H1 (cell line): Measurements from ENCODE around the gene ARHGAP42. TPM values are rescaled to one million over a fixed set of nuclear protein-coding genes. Genes with fewer than 3 reads are reported as not detected.

Experiments
- CTCF ChIA-PET: fragments of 300-600 bp; sonication (Branson Sonifier 250); formaldehyde crosslinking; loops from one replicate; lab custom pipeline; 2021; ENCODE audit not compliant: partially characterized antibody; lab: Charles Lee
- POLR2A ChIA-PET: fragments of 300-600 bp; sonication (Branson Sonifier 250); formaldehyde crosslinking; loops from one replicate; lab custom pipeline; 2021; ENCODE audit warnings: inconsistent platforms; ENCODE audit not compliant: partially characterized antibody; lab: Charles Lee
- DNase-seq, 2 experiments: peaks; one replicate each; pipeline versions ENCODE4 v3.0.0 to v3.0.0-alpha.2; 2010 to 2022; ENCODE audit warnings: low spot score in 2 of 2, low read depth in 1 of 2, mixed read lengths in 1 of 2
- FAIRE-seq: peaks from 2 replicates; lab custom pipeline; 2011; peaks lifted over from hg19 to GRCh38; lab: Jason Lieb, UNC
- H2AFZ ChIP-seq: 2 replicates; pipeline ENCODE4 v1.8.1; 2012; ENCODE audit warnings: low read length, inconsistent platforms
- H2AK5ac ChIP-seq: 2 replicates; pipeline ENCODE4 v1.6.1; 2013; ENCODE audit warnings: low read depth, low read length
- H2BK120ac ChIP-seq: replicated peaks from 2 replicates; pipeline ENCODE3; 2013; ENCODE audit warnings: low read depth, low read length, inconsistent platforms
- H2BK12ac ChIP-seq: 2 replicates; pipeline ENCODE4 v1.6.1; 2013; ENCODE audit warnings: low read depth, low read length
- H2BK15ac ChIP-seq: 2 replicates; pipeline ENCODE4 v1.6.1; 2013; ENCODE audit warnings: low read length
- H2BK20ac ChIP-seq: 2 replicates; pipeline ENCODE4 v1.6.1; 2013; ENCODE audit warnings: low read length
- H2BK5ac ChIP-seq: 2 replicates; pipeline ENCODE4 v1.6.1; 2013; ENCODE audit warnings: low read depth, low read length
- H3K14ac ChIP-seq: 2 replicates; pipeline ENCODE4 v1.6.1; 2013; ENCODE audit warnings: inconsistent platforms; ENCODE audit not compliant: insufficient read length
- H3K18ac ChIP-seq: 2 replicates; pipeline ENCODE4 v1.6.1; 2013; ENCODE audit warnings: low read length; ENCODE audit errors: extremely low read depth
- H3K23ac ChIP-seq: 2 replicates; pipeline ENCODE4 v1.6.1; 2013; ENCODE audit warnings: inconsistent platforms; ENCODE audit not compliant: insufficient read length
- H3K23me2 ChIP-seq: 2 replicates; pipeline ENCODE4 v1.6.1; 2013; ENCODE audit warnings: low read depth, low read length
- H3K27ac ChIP-seq: 2 replicates; pipeline ENCODE4 v1.6.1; 2011; ENCODE audit warnings: low read depth, low read length, inconsistent platforms
- H3K27me3 ChIP-seq, 4 experiments: replicated peaks in 1 of 4; 1 replicate in 1 of 4; 2 replicates in 3 of 4; pipeline versions ENCODE4 v1.6.1 to v1.8.1; 2011 to 2013; ENCODE audit warnings: low read length in 3 of 4, mild to moderate bottlenecking in 3 of 4, inconsistent platforms in 2 of 4, mixed read lengths in 2 of 4, moderate library complexity in 1 of 4; ENCODE audit not compliant: control insufficient read depth in 3 of 4, insufficient read depth in 3 of 4; ENCODE audit errors: extremely low read depth in 1 of 4
- H3K36me3 ChIP-seq, 4 experiments: 2 replicates each; pipeline versions ENCODE4 v1.6.1 to v1.8.1; 2011 to 2013; ENCODE audit warnings: mild to moderate bottlenecking in 4 of 4, low read length in 3 of 4, moderate library complexity in 2 of 4, control low read depth in 1 of 4, inconsistent platforms in 1 of 4; ENCODE audit not compliant: insufficient read depth in 4 of 4, control insufficient read depth in 2 of 4
- H3K4ac ChIP-seq: replicated peaks from 2 replicates; pipeline ENCODE3; 2013; ENCODE audit warnings: low read length, low read depth, mixed read lengths, inconsistent platforms; ENCODE audit not compliant: insufficient read length
- H3K4me1 ChIP-seq, 4 experiments: replicated peaks in 1 of 4; 1 replicate in 1 of 4; 2 replicates in 3 of 4; pipeline versions ENCODE4 v1.6.1 to v1.8.1; 2011 to 2013; ENCODE audit warnings: low read length in 3 of 4, inconsistent platforms in 2 of 4, mixed read lengths in 1 of 4; ENCODE audit not compliant: insufficient read depth in 4 of 4, control insufficient read depth in 3 of 4
- H3K4me2 ChIP-seq, 2 experiments: 2 replicates each; pipeline versions ENCODE4 v1.6.1 to v1.8.1; 2011 to 2013; ENCODE audit warnings: low read depth in 2 of 2, low read length in 2 of 2, control low read depth in 1 of 2, inconsistent platforms in 1 of 2, mild to moderate bottlenecking in 1 of 2; ENCODE audit not compliant: insufficient read depth in 1 of 2
- H3K4me3 ChIP-seq, 4 experiments: fragments of 200-600, 300-600 bp in 1 of 4; sonication (generic), shearing (Covaris generic), sonication (Bioruptor Twin) in 1 of 4; 2 replicates each; pipeline versions ENCODE4 v1.5.1 to v1.8.1; 2011 to 2016; ENCODE audit warnings: low read length in 4 of 4, low read depth in 3 of 4, control low read depth in 2 of 4, inconsistent platforms in 2 of 4, mild to moderate bottlenecking in 2 of 4, mixed read lengths in 1 of 4, moderate library complexity in 1 of 4; ENCODE audit not compliant: insufficient read depth in 2 of 4; ENCODE audit errors: extremely low read depth in 1 of 4
- H3K56ac ChIP-seq: replicated peaks from 2 replicates; pipeline ENCODE3; 2013; ENCODE audit warnings: low read depth, mild to moderate bottlenecking, mixed read lengths, low read length, inconsistent platforms; ENCODE audit not compliant: insufficient read length
- H3K79me1 ChIP-seq: 2 replicates; pipeline ENCODE4 v1.6.1; 2013; ENCODE audit warnings: low read depth, low read length, control low read depth
- H3K79me2 ChIP-seq, 2 experiments: 2 replicates each; pipeline versions ENCODE4 v1.6.1 to v1.8.1; 2012 to 2013; ENCODE audit warnings: low read length in 2 of 2, mild to moderate bottlenecking in 2 of 2, inconsistent platforms in 1 of 2; ENCODE audit not compliant: insufficient read depth in 2 of 2, control insufficient read depth in 1 of 2
- H3K9ac ChIP-seq, 4 experiments: replicated peaks in 1 of 4; 1 replicate in 1 of 4; 2 replicates in 3 of 4; pipeline versions ENCODE4 v1.6.1 to v1.8.1; 2011 to 2013; ENCODE audit warnings: low read depth in 3 of 4, low read length in 3 of 4, control low read depth in 2 of 4, mild to moderate bottlenecking in 2 of 4, moderate library complexity in 2 of 4, inconsistent platforms in 1 of 4; ENCODE audit errors: extremely low read depth in 1 of 4
- H3K9me3 ChIP-seq, 2 experiments: 2 replicates each; pipeline versions ENCODE4 v1.6.1 to v1.8.1; 2012 to 2013; ENCODE audit warnings: mild to moderate bottlenecking in 2 of 2, moderate library complexity in 2 of 2, control low read depth in 1 of 2, inconsistent platforms in 1 of 2, low read depth in 1 of 2, low read length in 1 of 2, mixed read lengths in 1 of 2; ENCODE audit not compliant: insufficient read depth in 2 of 2
- H4K20me1 ChIP-seq, 2 experiments: replicated peaks in 1 of 2; 2 replicates each; pipeline versions ENCODE3 to v1.8.1; 2011 to 2013; ENCODE audit warnings: inconsistent platforms in 2 of 2, low read length in 2 of 2, mild to moderate bottlenecking in 1 of 2; ENCODE audit not compliant: insufficient read depth in 2 of 2, control insufficient read depth in 1 of 2
- H4K5ac ChIP-seq: 2 replicates; pipeline ENCODE4 v1.6.1; 2013; ENCODE audit warnings: low read length, low read depth, mixed read lengths, inconsistent platforms; ENCODE audit not compliant: insufficient read length
- H4K8ac ChIP-seq: 2 replicates; pipeline ENCODE4 v1.8.0; 2013; ENCODE audit warnings: mild to moderate bottlenecking, moderate library complexity, low read length, inconsistent platforms; ENCODE audit not compliant: insufficient read depth; ENCODE audit errors: extremely low read depth
- H4K91ac ChIP-seq: replicated peaks from 2 replicates; pipeline ENCODE3; 2013; ENCODE audit warnings: low read length, mixed read lengths, inconsistent platforms; ENCODE audit not compliant: insufficient read length
- ASH2L ChIP-seq: fragments of 200-600, 300-600 bp; sonication (generic); IDR thresholded peaks from one replicate; pipeline ENCODE4 v1.7.1; 2017; ENCODE audit warnings: low read length
- ATF2 ChIP-seq: IDR thresholded peaks from 2 replicates; pipeline ENCODE4 v1.6.1; 2012; ENCODE audit warnings: low read length, inconsistent platforms
- CREB1 ChIP-seq: IDR thresholded peaks from 2 replicates; pipeline ENCODE4 v1.6.1; 2012; ENCODE audit warnings: inconsistent platforms
- KDM4A ChIP-seq: IDR thresholded peaks from one replicate; pipeline ENCODE4 v1.7.1; 2012; ENCODE audit warnings: low read depth, mild to moderate bottlenecking, moderate library complexity, low read length, inconsistent platforms; ENCODE audit not compliant: severe bottlenecking
- KDM5A ChIP-seq: fragments of 200-600 bp; IDR thresholded peaks from 2 replicates; pipeline ENCODE4 v1.7.1; 2012; ENCODE audit warnings: mild to moderate bottlenecking, low read length, inconsistent platforms, mixed read lengths
- NANOG ChIP-seq: IDR thresholded peaks from 2 replicates; pipeline ENCODE4 v1.6.1; 2011; ENCODE audit warnings: low read length, low read depth, mild to moderate bottlenecking, inconsistent platforms; ENCODE audit not compliant: insufficient read depth, poor library complexity, severe bottlenecking
- NRF1 ChIP-seq: IDR thresholded peaks from 2 replicates; pipeline ENCODE4 v1.6.1; 2011; ENCODE audit warnings: mild to moderate bottlenecking, low read depth, low read length, improper control_type of control experiment
- PHF8 ChIP-seq: fragments of 200-600 bp; sonication (generic); conservative IDR thresholded peaks from 2 replicates; pipeline ENCODE4 v1.7.1; 2012; ENCODE audit warnings: low read depth, mild to moderate bottlenecking, inconsistent platforms, low read length, moderate library complexity
- POLR2A ChIP-seq, 2 experiments: IDR thresholded peaks; 1 replicate in 1 of 2; 2 replicates in 1 of 2; pipeline ENCODE4 v1.6.1; 2011; ENCODE audit warnings: low read depth in 2 of 2, low read length in 2 of 2, mild to moderate bottlenecking in 2 of 2; ENCODE audit errors: control extremely low read depth in 1 of 2
- POLR2AphosphoS5 ChIP-seq: IDR thresholded peaks from 2 replicates; pipeline ENCODE4 v1.6.1; 2011; ENCODE audit warnings: low read depth, low read length
- RXRA ChIP-seq: IDR thresholded peaks from 2 replicates; pipeline ENCODE4 v1.6.1; 2011; ENCODE audit warnings: low read depth, mild to moderate bottlenecking, low read length, moderate library complexity; ENCODE audit not compliant: insufficient read depth
- TBP ChIP-seq: IDR thresholded peaks from 2 replicates; pipeline ENCODE4 v1.6.1; 2011; ENCODE audit warnings: low read depth, low read length, improper control_type of control experiment
- TCF12 ChIP-seq: IDR thresholded peaks from 2 replicates; pipeline ENCODE4 v1.6.1; 2011; ENCODE audit warnings: low read depth, mild to moderate bottlenecking, low read length
- TEAD4 ChIP-seq: IDR thresholded peaks from 2 replicates; pipeline ENCODE4 v1.6.1; 2012; ENCODE audit warnings: low read depth, low read length, inconsistent platforms, mixed read lengths
- WGBS, 2 experiments: shearing (Covaris generic) in 1 of 2; methylation state at CpG; one replicate each; pipeline versions ENCODE4 v1.1.6 to v1.1.7; 2013 to 2015; ENCODE audit warnings: low lambda C conversion rate in 2 of 2, mixed read lengths in 2 of 2, inconsistent platforms in 1 of 2, low coverage in 1 of 2, missing lambda C conversion rate in 1 of 2; ENCODE audit not compliant: insufficient replicate concordance in 2 of 2, insufficient coverage in 1 of 2, insufficient read length in 1 of 2; ENCODE audit errors: extremely low coverage in 1 of 2, missing lambda C conversion rate in 1 of 2; 5-methylcytosine and 5-hydroxymethylcytosine counted together
- polyA plus RNA-seq, 7 experiments: library from polyadenylated mRNA; depleted of rRNA in 3 of 7; stranded (reverse) in 5 of 7; unstranded in 2 of 7; fragments of >200 nt in 5 of 7; fragments of 200-250 nt in 2 of 7; gene quantifications; 1 replicate in 5 of 7; 2 replicates in 1 of 7; 4 replicates in 1 of 7; pipeline versions ENCODE4 v1.2.1 to v1.2.3, GENCODE V29; 2011 to 2013; ENCODE audit warnings: missing spikeins in 2 of 7, mixed read lengths in 2 of 7
- total RNA-seq: library from RNA; stranded (reverse); fragmentation: NEBNext Ultra II Directional; extraction: Animal tissue kit (Norgen Biotek cat#: 25700); gene quantifications from 2 replicates; pipeline ENCODE4 v1.2.1, GENCODE V29; 2021

The ARHGAP42 gene
- total and polyA plus RNA-seq, 2 of the 8 experiments (the other 6 are each of a cell fraction or from before 2014, with no cell fraction given): 22.2 to 33.5 TPM

- Histone ChIP-seq H3K4me1 (peaks cover 0 to 6% (median 3%) of the 10 kb centered on the region in 4 experiments; a peak in 3 of 7 replicates), H2AFZ (no peak overlapping the region), H3K23me2 (no peaks in the 10 kb centered on the region), H3K56ac (no peak overlapping the region), H2BK20ac (no peak overlapping the region), H2BK15ac (no peak overlapping the region), H2BK12ac (no peak overlapping the region), H3K27me3 (no peaks in the 10 kb centered on the region), H4K5ac (no peak overlapping the region), H3K79me2 (peaks cover 0 to 24% of the 10 kb centered on the region in 2 experiments; a peak in 2 of 4 replicates), H3K4ac (no peak overlapping the region), H2BK5ac (no peak overlapping the region), H3K4me3 (no peak overlapping the region), H3K9ac (no peak overlapping the region), H2AK5ac (no peak overlapping the region), H4K8ac (no peak overlapping the region), H4K20me1 (no peaks in the 10 kb centered on the region), H3K18ac (no peak overlapping the region), H3K27ac (no peak overlapping the region), H3K9me3 (no peaks in the 10 kb centered on the region), H2BK120ac (no peak overlapping the region), H3K4me2 (no peak overlapping the region), H3K36me3 (no peaks in the 10 kb centered on the region), H3K79me1 (no peaks in the 10 kb centered on the region; the same call in 1 of the 2 replicates), H3K14ac (no peak overlapping the region), H3K23ac (no peak overlapping the region), H4K91ac (no peak overlapping the region)
- POLR2A ChIA-PET: no interaction called here
- 94% methylated on average over 4 of the region's 4 CpGs; no CpG with 5 or more reads in 1 of the 2 experiments for WGBS, 2 experiments
- DNase-seq (no peak), FAIRE-seq (no peak)
- CTCF ChIA-PET: interaction anchor here (0.6 to 2.2 kb wide), 8 partner anchors 12 to 170 kb away, joined by 3 to 7 read pairs (median 4); no protein-coding TSS in a partner anchor
- no peak for TF ChIP-seq ATF2
- TF ChIP-seq TEAD4: no peak
- TF ChIP-seq NRF1: no peak
- TF ChIP-seq KDM4A: no peak
- no peak for TF ChIP-seq NANOG
- no peak for TF ChIP-seq TCF12
- TF ChIP-seq RXRA: no peak
- TF ChIP-seq KDM5A: no peak
- TF ChIP-seq PHF8: no peak
- TF ChIP-seq CREB1: no peak
- no peak for TF ChIP-seq ASH2L
- no peak for TF ChIP-seq TBP
- no peak for TF ChIP-seq POLR2A (IDR thresholded peaks at IDR 0.05; ENCODE audit: control extremely low read depth in 1 of 2, low read depth in 2 of 2, low read length in 2 of 2)
- no peak for TF ChIP-seq POLR2AphosphoS5
Observed at GRCh38 chr11:100851147-100851546, 164.1 kb downstream of the ARHGAP42 start.
